ENCODE data around the gene WAS. TPM values are rescaled to one million over a fixed set of nuclear protein-coding genes. Genes with fewer than 3 reads are reported as not detected.

Gene WAS
- total and polyA plus RNA-seq, 2 of the 8 experiments (the other 6 are each of a cell fraction or from before 2014, with no cell fraction given) = 0.63 to 0.65 TPM

GRCh38 chrX:48705871-48706270, 22.3 kb downstream of the WAS start:
- Histone ChIP-seq H3K36me3 (ENCODE audit: control insufficient read depth in 2 of 4, insufficient read depth in 4 of 4, low read length in 3 of 4) (peaks cover 5 to 31% (median 20%) of the 10 kb centered on the region in 4 experiments; a peak in 6 of 8 replicates), H3K4me3 (ENCODE audit: extremely low read depth in 1 of 4, insufficient read depth in 2 of 4, low read depth in 3 of 4, low read length in 4 of 4) (no peak overlapping the region), H2BK20ac (ENCODE audit: low read length) (no peak overlapping the region), H3K9ac (replicated peaks in 1 of 4; ENCODE audit: extremely low read depth in 1 of 4, low read depth in 3 of 4, low read length in 3 of 4) (no peak overlapping the region), H2BK5ac (ENCODE audit: low read depth, low read length) (no peak overlapping the region), H3K14ac (ENCODE audit: insufficient read length) (no peak overlapping the region), H3K23me2 (ENCODE audit: low read depth, low read length) (no peaks in the 10 kb centered on the region), H3K4ac (replicated peaks; ENCODE audit: insufficient read length, low read depth, low read length) (no peak overlapping the region), H4K8ac (ENCODE audit: extremely low read depth, insufficient read depth, low read length) (0 out of 2 replicates have a peak overlapping the region, but pooled peaks have one; percentile 25), H3K9me3 (ENCODE audit: insufficient read depth in 2 of 2, low read depth in 1 of 2, low read length in 1 of 2) (no peaks in the 10 kb centered on the region), H3K18ac (ENCODE audit: extremely low read depth, low read length) (no peak overlapping the region), H4K5ac (ENCODE audit: insufficient read length, low read depth, low read length) (no peak overlapping the region), H4K20me1 (replicated peaks in 1 of 2; ENCODE audit: control insufficient read depth in 1 of 2, insufficient read depth in 2 of 2, low read length in 2 of 2) (peaks cover 2 to 14% of the 10 kb centered on the region in 2 experiments), H2BK12ac (ENCODE audit: low read depth, low read length) (no peak overlapping the region), H3K23ac (ENCODE audit: insufficient read length) (no peak overlapping the region), H4K91ac (replicated peaks; ENCODE audit: insufficient read length, low read length) (no peak overlapping the region), H3K4me1 (replicated peaks in 1 of 4; ENCODE audit: control insufficient read depth in 3 of 4, insufficient read depth in 4 of 4, low read length in 3 of 4) (no peaks in the 10 kb centered on the region), H3K27me3 (replicated peaks in 1 of 4; ENCODE audit: control insufficient read depth in 3 of 4, extremely low read depth in 1 of 4, insufficient read depth in 3 of 4, low read length in 3 of 4) (no peaks in the 10 kb centered on the region; a peak in 1 of 7 replicates), H2AFZ (ENCODE audit: low read length) (no peak overlapping the region), H3K4me2 (ENCODE audit: insufficient read depth in 1 of 2, low read depth in 2 of 2, low read length in 2 of 2) (no peak overlapping the region), H2AK5ac (ENCODE audit: low read depth, low read length) (no peak overlapping the region), H2BK15ac (ENCODE audit: low read length) (no peak overlapping the region), H2BK120ac (replicated peaks; ENCODE audit: low read depth, low read length) (no peak overlapping the region), H3K27ac (ENCODE audit: low read depth, low read length) (no peak overlapping the region), H3K79me1 (ENCODE audit: low read depth, low read length) (no peaks in the 10 kb centered on the region), H3K56ac (replicated peaks; ENCODE audit: insufficient read length, low read depth, low read length) (no peak overlapping the region), H3K79me2 (ENCODE audit: control insufficient read depth in 1 of 2, insufficient read depth in 2 of 2, low read length in 2 of 2) (no peaks in the 10 kb centered on the region)
- ChIA-PET CTCF (ENCODE audit: partially characterized antibody) (no interaction called here), POLR2A (ENCODE audit: partially characterized antibody) (interaction anchor here (1.0 to 1.5 kb wide), 2 partner anchors 10 to 11 kb away, joined by 4 read pairs; partner anchors contain the start of gene SUV39H1)
- TF ChIP-seq NANOG (IDR thresholded peaks at IDR 0.05; ENCODE audit: insufficient read depth, low read depth, low read length, poor library complexity, severe bottlenecking) (no peak), SIRT6 (IDR thresholded peaks at IDR 0.05; ENCODE audit: low read length) (no peak), JUN (IDR thresholded peaks at IDR 0.05; ENCODE audit: low read depth, low read length) (no peak), RBBP5 (IDR thresholded peaks at IDR 0.05; ENCODE audit: borderline replicate concordance, low read depth, low read length) (no peak), SP4 (IDR thresholded peaks at IDR 0.05; ENCODE audit: low read length) (no peak), EZH2 (IDR thresholded peaks at IDR 0.05; ENCODE audit: low read depth, low read length, severe bottlenecking) (no peak), NRF1 (IDR thresholded peaks at IDR 0.05; ENCODE audit: low read depth, low read length) (no peak), BACH1 (IDR thresholded peaks at IDR 0.05; ENCODE audit: low read length) (no peak), CHD2 (IDR thresholded peaks at IDR 0.05; ENCODE audit: low read length) (no peak)
- no peak for FAIRE-seq
- WGBS, 2 experiments (ENCODE audit: extremely low coverage in 1 of 2, insufficient coverage in 1 of 2, insufficient read length in 1 of 2, insufficient replicate concordance in 2 of 2, low coverage in 1 of 2, low lambda C conversion rate in 2 of 2, missing lambda C conversion rate in 1 of 2) = 96% methylated on average over 6 of the region's 12 CpGs; no CpG with 5 or more reads in 1 of the 2 experiments
- DNase-seq (ENCODE audit: low read depth in 1 of 2, low spot score in 2 of 2) = no peak

Measured in H1 (cell line).